K562 (cell line): ENCODE data around the gene STIL. TPM values are rescaled to one million over a fixed set of nuclear protein-coding genes. Genes with fewer than 3 reads are reported as not detected.

Experiments used
- ATAC-seq: fragments of 200-7000 bp; cut with Tn5 transposase; 3 replicates; pipeline ENCODE4 v1.9.1; 2020; ENCODE audit warnings: moderate library complexity
- BruUV-seq: library from RNA; stranded (reverse); fragments of 400-500 nt; replicated peaks from 2 replicates; lab custom pipeline; 2021; lab: Mats Ljungman, UMichigan
- CTCF ChIA-PET: fragments of 300-600 bp; formaldehyde crosslinking; extraction: SDS; loops from one replicate; lab custom pipeline; 2021; ENCODE audit warnings: low intra/inter-chr PET ratio; lab: Yijun Ruan, JAX
- POLR2A ChIA-PET: fragments of 300-600, 350-650 bp; sonication (Branson Sonifier 250); formaldehyde crosslinking; extraction: SDS; loops from one replicate; lab custom pipeline; 2021; ENCODE audit warnings: antibody characterized with exemption, inconsistent platforms; lab: Yijun Ruan, JAX
- DNase-seq, 4 experiments: peaks; one replicate each; pipeline versions ENCODE4 v3.0.0 to v3.0.0-alpha.2; 2011 to 2018; ENCODE audit warnings: low spot score in 3 of 4, mixed read lengths in 3 of 4; ENCODE audit errors: extremely low read depth in 1 of 4
- FAIRE-seq: peaks from 2 replicates; lab custom pipeline; 2011; peaks lifted over from hg19 to GRCh38; lab: Jason Lieb, UNC
- H2AFZ ChIP-seq: 2 replicates; pipeline ENCODE4 v1.6.0; 2011; ENCODE audit warnings: low read depth, low read length, control low read depth, inconsistent platforms
- H3K27ac ChIP-seq: fragments of 200-600 bp; 3 replicates; pipeline ENCODE4 v1.8.0; 2011; ENCODE audit warnings: low read depth, mild to moderate bottlenecking, control low read depth, inconsistent platforms, low read length, moderate library complexity, mixed read lengths; ENCODE audit errors: extremely low read depth
- H3K27me3 ChIP-seq, 2 experiments: fragments of 300-600 bp in 1 of 2; 2 replicates in 1 of 2; 3 replicates in 1 of 2; pipeline versions ENCODE4 v1.6.0 to v1.8.0; 2011; ENCODE audit warnings: inconsistent platforms in 2 of 2, low read length in 2 of 2, mild to moderate bottlenecking in 1 of 2, mixed read lengths in 1 of 2, moderate library complexity in 1 of 2; ENCODE audit not compliant: control insufficient read depth in 2 of 2, insufficient read depth in 2 of 2
- H3K36me3 ChIP-seq: fragments of 300-600 bp; 3 replicates; pipeline ENCODE4 v1.8.0; 2011; ENCODE audit warnings: mild to moderate bottlenecking, low read length, inconsistent platforms; ENCODE audit not compliant: control insufficient read depth, insufficient read depth
- H3K4me1 ChIP-seq, 2 experiments: fragments of 200-600 bp in 1 of 2; replicated peaks in 1 of 2; 2 replicates in 1 of 2; 3 replicates in 1 of 2; pipeline versions ENCODE4 v1.5.1 to v1.8.0; 2011; ENCODE audit warnings: inconsistent platforms in 2 of 2, low read length in 2 of 2, mild to moderate bottlenecking in 1 of 2, mixed read lengths in 1 of 2, moderate library complexity in 1 of 2; ENCODE audit not compliant: control insufficient read depth in 2 of 2, insufficient read depth in 2 of 2
- H3K4me2 ChIP-seq: 2 replicates; pipeline ENCODE4 v1.6.1; 2011; ENCODE audit warnings: low read length, control low read depth, inconsistent platforms, mixed read lengths; ENCODE audit not compliant: insufficient read depth
- H3K4me3 ChIP-seq: fragments of 200-600 bp; sonication (generic), shearing (Covaris generic); 2 replicates; pipeline ENCODE4 v1.5.1; 2016; ENCODE audit warnings: control low read depth, inconsistent platforms
- H3K79me2 ChIP-seq: fragments of 200-600 bp; 3 replicates; pipeline ENCODE4 v1.8.0; 2011; ENCODE audit warnings: low read length, inconsistent platforms; ENCODE audit not compliant: control insufficient read depth, insufficient read depth
- H3K9ac ChIP-seq, 2 experiments: 2 replicates each; pipeline versions ENCODE4 v1.6.0 to v1.6.1; 2011; ENCODE audit warnings: low read depth in 2 of 2, low read length in 2 of 2, control low read depth in 1 of 2, inconsistent platforms in 1 of 2, mild to moderate bottlenecking in 1 of 2, mixed read lengths in 1 of 2; ENCODE audit not compliant: insufficient read depth in 1 of 2
- H3K9me1 ChIP-seq: one replicate; pipeline ENCODE4 v1.6.0; 2011; ENCODE audit warnings: inconsistent platforms, mild to moderate bottlenecking, low read length, moderate library complexity; ENCODE audit not compliant: control insufficient read depth, insufficient read depth
- H3K9me3 ChIP-seq: replicated peaks from 2 replicates; pipeline ENCODE4 v1.5.1; 2011; ENCODE audit warnings: low read depth, low read length, inconsistent platforms; ENCODE audit not compliant: control insufficient read depth, insufficient read depth
- H4K20me1 ChIP-seq: replicated peaks from 2 replicates; pipeline ENCODE4 v1.6.1; 2011; ENCODE audit warnings: low read length, inconsistent platforms, mixed read lengths; ENCODE audit not compliant: control insufficient read depth, insufficient read depth
- ATF3 ChIP-seq, 2 experiments: fragments of 450-650 bp in 1 of 2; sonication (generic) in 1 of 2; formaldehyde crosslinking in 1 of 2; IDR thresholded peaks in 1 of 2; conservative IDR thresholded peaks in 1 of 2; 2 replicates each; pipeline versions ENCODE4 v1.6.1 to v1.8.1; 2016 to 2023; ENCODE audit warnings: mild to moderate bottlenecking in 2 of 2, moderate library complexity in 2 of 2, inconsistent platforms in 1 of 2, missing genetic modification reagents in 1 of 2
- FOSL1 ChIP-seq: fragments of 200-800 bp; sonication (Bioruptor generic); conservative IDR thresholded peaks from 2 replicates; pipeline ENCODE4 v1.6.1; 2016; ENCODE audit warnings: missing genetic modification characterization, missing compliant biosample characterization
- JUND ChIP-seq, 2 experiments: IDR thresholded peaks; 2 replicates in 1 of 2; 3 replicates in 1 of 2; pipeline ENCODE4 v1.6.1; 2011; ENCODE audit warnings: borderline replicate concordance in 2 of 2, low read depth in 2 of 2, low read length in 2 of 2, improper control_type of control experiment in 1 of 2, missing biosample characterization in 1 of 2, missing genetic modification characterization in 1 of 2, missing genetic modification reagents in 1 of 2
- MEIS2 ChIP-seq: fragments of 450-650 bp; IDR thresholded peaks from 2 replicates; pipeline ENCODE4 v1.6.1; 2014; ENCODE audit warnings: mild to moderate bottlenecking; ENCODE audit not compliant: partially characterized antibody
- NBN ChIP-seq: fragments of 450-650 bp; IDR thresholded peaks from 2 replicates; pipeline ENCODE4 v1.6.1; 2016; ENCODE audit warnings: low read depth, mild to moderate bottlenecking
- PKNOX1 ChIP-seq: fragments of 450-650 bp; IDR thresholded peaks from 2 replicates; pipeline ENCODE4 v1.6.1; 2016
- POLR2H ChIP-seq: IDR thresholded peaks from 2 replicates; pipeline ENCODE4 v1.6.1; 2016; ENCODE audit warnings: missing genetic modification characterization, low read depth, mild to moderate bottlenecking, control low read depth, missing compliant biosample characterization, moderate library complexity
- SMC3 ChIP-seq: conservative IDR thresholded peaks from 2 replicates; pipeline ENCODE4 v1.6.1; 2011; ENCODE audit warnings: low read depth, low read length, improper control_type of control experiment; ENCODE audit not compliant: insufficient read depth
- WGBS: fragments of 100-300 bp; shearing (Covaris generic); methylation state at CpG from one replicate; pipeline ENCODE4 v1.1.6; 2016; ENCODE audit warnings: low coverage, mixed read lengths; ENCODE audit not compliant: insufficient coverage; ENCODE audit errors: missing lambda C conversion rate; 5-methylcytosine and 5-hydroxymethylcytosine counted together
- in situ Hi-C: fragments of 300-500 bp; cut with MboI; formaldehyde crosslinking; loops from 4 replicates; pipeline ENCODE4 v1.15.0; 2018; ENCODE audit warnings: inconsistent platforms, mixed read lengths
- intact Hi-C: fragments of 100-400 bp; cut with micrococcal nuclease; formaldehyde crosslinking; loops from 2 replicates; pipeline ENCODE4 v1.14.2; 2022
- polyA plus RNA-seq, 8 experiments: library from polyadenylated mRNA; depleted of rRNA in 4 of 8; stranded (reverse) in 5 of 8; unstranded in 3 of 8; fragments of >200 nt; fragmentation: Nextera tagmentation in 2 of 8; fragmentation: Illumina TruSeq in 1 of 8; extraction: Ambion mirVana in 2 of 8; extraction: Trizol in 1 of 8; gene quantifications; 2 replicates each; pipeline versions ENCODE4 v1.2.1 to v1.2.3, GENCODE V29; 2011 to 2014; ENCODE audit warnings: inconsistent platforms in 1 of 8, missing spikeins in 1 of 8
- total RNA-seq, 7 experiments: library from RNA; depleted of rRNA in 6 of 7; stranded (reverse); fragments of >200 nt in 6 of 7; fragmentation: Illumina TruSeq in 2 of 7; extraction: Trizol in 2 of 7; gene quantifications; 2 replicates each; pipeline versions ENCODE4 v1.2.1 to v1.2.3, GENCODE V29; 2011 to 2021; ENCODE audit warnings: low replicate concordance in 1 of 7
- TF ChIP-seq, protein P1 (sequence below), 2 experiments: IDR thresholded peaks in 1 of 2; conservative IDR thresholded peaks in 1 of 2; 2 replicates each; pipeline ENCODE4 v1.6.1; 2016; ENCODE audit warnings: low read depth in 2 of 2, mild to moderate bottlenecking in 1 of 2, missing compliant biosample characterization in 1 of 2, missing genetic modification characterization in 1 of 2, moderate library complexity in 1 of 2

Gene STIL
- total and polyA plus RNA-seq, 9 of the 15 experiments (the other 6 are each of a cell fraction or from before 2014, with no cell fraction given) = 10.5 to 77.4 (median 39.6) TPM

DNA sequence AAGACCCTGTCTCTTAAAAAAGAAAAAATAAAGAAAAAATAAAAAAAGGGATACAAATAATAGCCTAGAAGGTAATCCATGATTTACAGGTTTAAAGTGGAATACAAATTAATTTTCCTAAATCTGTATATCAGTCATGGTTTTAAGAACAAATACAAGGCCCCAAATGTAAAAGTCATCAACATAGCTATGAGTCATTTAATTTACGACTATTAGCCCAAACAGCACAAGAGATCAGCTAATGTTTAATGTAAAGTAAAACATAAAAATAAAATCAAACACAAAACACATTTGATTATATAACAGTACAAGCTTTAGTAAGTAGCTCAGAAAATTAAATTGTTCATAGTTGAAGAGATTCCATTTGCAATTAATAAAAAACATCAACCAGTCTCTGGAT, 61.6 kb downstream of the STIL start:
- no peaks in the 10 kb centered on the region for H3K79me2 ChIP-seq
- DNase-seq (no peak), ATAC-seq (no peak), FAIRE-seq (no peak)
- H3K27ac ChIP-seq = no peak overlapping the region
- H3K4me1 ChIP-seq = 0 out of 5 replicates have a peak, but pooled peaks cover 0 to 2% of the 10 kb centered on the region in 2 experiments
- in situ Hi-C loops = no loop called here
- H3K36me3 ChIP-seq = peaks cover 72% of the 10 kb centered on the region
- no peaks in the 10 kb centered on the region for H3K9me3 ChIP-seq
- intact Hi-C loops = no loop called here
- 93% methylated on average over 1 of the region's 1 CpG for WGBS
- no peaks in the 10 kb centered on the region for H3K27me3 ChIP-seq
- no peak overlapping the region for H2AFZ ChIP-seq
- TF ChIP-seq, protein P1, sequence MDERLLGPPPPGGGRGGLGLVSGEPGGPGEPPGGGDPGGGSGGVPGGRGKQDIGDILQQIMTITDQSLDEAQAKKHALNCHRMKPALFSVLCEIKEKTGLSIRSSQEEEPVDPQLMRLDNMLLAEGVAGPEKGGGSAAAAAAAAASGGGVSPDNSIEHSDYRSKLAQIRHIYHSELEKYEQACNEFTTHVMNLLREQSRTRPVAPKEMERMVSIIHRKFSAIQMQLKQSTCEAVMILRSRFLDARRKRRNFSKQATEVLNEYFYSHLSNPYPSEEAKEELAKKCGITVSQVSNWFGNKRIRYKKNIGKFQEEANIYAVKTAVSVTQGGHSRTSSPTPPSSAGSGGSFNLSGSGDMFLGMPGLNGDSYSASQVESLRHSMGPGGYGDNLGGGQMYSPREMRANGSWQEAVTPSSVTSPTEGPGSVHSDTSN (CRISPR knock-in tag; IDR thresholded peaks at IDR 0.05; ENCODE audit: low read depth) = no peak
- TF ChIP-seq, protein P1 (tag; conservative IDR thresholded peaks at IDR 0.05; ENCODE audit: low read depth) = peak; percentile 70
- TF ChIP-seq MEIS2 = peak; percentile 68
- TF ChIP-seq JUND (IDR thresholded peaks at IDR 0.05; ENCODE audit: borderline replicate concordance, low read depth, low read length) = peak; percentile 49; the same call in 1 of the 2 replicates
- peak; percentile 74; the same call in 2 of the 3 replicates for TF ChIP-seq JUND (tag; IDR thresholded peaks at IDR 0.05; ENCODE audit: borderline replicate concordance, low read depth, low read length)
- no peak for TF ChIP-seq SMC3
- TF ChIP-seq POLR2H = peak; percentile 34; the same call in 1 of the 2 replicates
- peak; percentile 61 for TF ChIP-seq PKNOX1
- no peak for TF ChIP-seq NBN
- TF ChIP-seq FOSL1 (tag) = peak; percentile 62
- TF ChIP-seq ATF3 (IDR thresholded peaks at IDR 0.05) = peak; percentile 65
- no peak for TF ChIP-seq ATF3 (CRISPR knock-in tag; conservative IDR thresholded peaks at IDR 0.05)
- POLR2A ChIA-PET = interaction anchor here (0.8 to 3.8 kb wide), 6 partner anchors 9 to 59 kb away, joined by 5 to 14 read pairs (median 8); no protein-coding TSS in a partner anchor
- no peaks in the 10 kb centered on the region for H4K20me1 ChIP-seq
- H3K4me3 ChIP-seq = no peak overlapping the region
- no peaks in the 10 kb centered on the region for H3K9me1 ChIP-seq
- no TSS peak for BruUV-seq
- H3K4me2 ChIP-seq = no peak overlapping the region
- H3K9ac ChIP-seq = no peak overlapping the region
- CTCF ChIA-PET = no interaction called here
